AG20443 (cell line): ENCODE results near the gene OR2AJ1.
A peak's percentile ranks its signal among the peaks of the same experiment; 100 is the strongest.

Source experiments
- DNase-seq: peaks from one replicate; pipeline ENCODE4 v3.0.0; 2012; ENCODE audit warnings: low spot score, mixed read lengths

Gene OR2AJ1

GRCh38 chr1:247924868-247925267, at the start of gene OR2AJ1:
Gene OR2AJ1, plus strand, starts transcription at chr1:247924889. Its CDS starts 8,880 bp downstream, at chr1:247933769.
- DNase-seq = no peak

- no peak for DNase-seq
These were observed 41.3 kb upstream of the OR2AJ1 start for GRCh38 chr1:247883346-247883745.

GRCh38 chr1:247884797-247885413, 39.8 kb upstream of the OR2AJ1 start:
- no peak for DNase-seq

GRCh38 chr1:247895163-247895637, 29.5 kb upstream of the OR2AJ1 start, which contains the start of gene OR2W3:
Gene OR2W3, plus strand, starts transcription at chr1:247895587. Its CDS starts 0 bp downstream, at chr1:247895587.
- no peak for DNase-seq

GRCh38 chr1:247895976-247896375, 28.7 kb upstream of the OR2AJ1 start:
- DNase-seq = no peak

- no peak for DNase-seq
These were observed 20.6 kb upstream of the OR2AJ1 start for GRCh38 chr1:247904122-247904521.

- no peak for DNase-seq
These were observed 19.5 kb upstream of the OR2AJ1 start for GRCh38 chr1:247905181-247905580.

GRCh38 chr1:247905910-247906503, 18.7 kb upstream of the OR2AJ1 start:
- DNase-seq = no peak

GRCh38 chr1:247906504-247907047, 18.1 kb upstream of the OR2AJ1 start:
- DNase-seq = no peak

GRCh38 chr1:247908766-247909165, 15.9 kb upstream of the OR2AJ1 start:
- no peak for DNase-seq

- DNase-seq = no peak
These were observed 10.9 kb upstream of the OR2AJ1 start for GRCh38 chr1:247913786-247914185.

- DNase-seq = no peak
These were observed 9.6 kb upstream of the OR2AJ1 start for GRCh38 chr1:247914941-247915662.

GRCh38 chr1:247919952-247920351, 4.7 kb upstream of the OR2AJ1 start, which contains the start of gene OR2T8:
Gene OR2T8, plus strand, starts transcription at chr1:247920252. Its CDS starts 766 bp downstream, at chr1:247921018.
- no peak for DNase-seq

- DNase-seq = no peak
These were observed 748 bp upstream of the OR2AJ1 start for GRCh38 chr1:247923941-247924340.

- DNase-seq = no peak
These were observed 9.3 kb downstream of the OR2AJ1 start for GRCh38 chr1:247933989-247934388.

- no peak for DNase-seq
These were observed 11.1 kb downstream of the OR2AJ1 start for GRCh38 chr1:247935781-247936180.

GRCh38 chr1:247936415-247936814, 11.7 kb downstream of the OR2AJ1 start:
- DNase-seq = no peak

- DNase-seq = peak; percentile 10
These were observed 12.5 kb downstream of the OR2AJ1 start for GRCh38 chr1:247936965-247937734.

- DNase-seq = no peak
These were observed 17.9 kb downstream of the OR2AJ1 start for GRCh38 chr1:247942624-247943023.

- DNase-seq = no peak
These were observed 23.9 kb downstream of the OR2AJ1 start, which contains the start of gene OR2L8 for GRCh38 chr1:247948558-247948957. Gene OR2L8, plus strand, starts transcription at chr1:247948858. Its CDS starts 0 bp downstream, at chr1:247948858.

- no peak for DNase-seq
These were observed 28.7 kb downstream of the OR2AJ1 start for GRCh38 chr1:247953408-247953807.

GRCh38 chr1:247961791-247962190, 37.1 kb downstream of the OR2AJ1 start:
- no peak for DNase-seq
